BJ (cell line): ENCODE data around the gene LDLRAD4. TPM values are rescaled to one million over a fixed set of nuclear protein-coding genes. Genes with fewer than 3 reads are reported as not detected.

Experiments used
- CTCF ChIA-PET: fragments of 350-600 bp; formaldehyde crosslinking; extraction: SDS; loops from one replicate; lab custom pipeline; 2021; ENCODE audit warnings: antibody characterized with exemption, inconsistent platforms; lab: Yijun Ruan, JAX
- POLR2A ChIA-PET: fragments of 300-600 bp; sonication (Branson Sonifier 250); formaldehyde crosslinking; extraction: SDS; loops from one replicate; lab custom pipeline; 2021; ENCODE audit warnings: antibody characterized with exemption; lab: Charles Lee
- DNase-seq: peaks from one replicate; pipeline ENCODE4 v3.0.0-alpha.2; 2011; ENCODE audit warnings: low read depth
- H3K27me3 ChIP-seq: 2 replicates; pipeline ENCODE4 v1.6.0; 2011; ENCODE audit warnings: low read length; ENCODE audit not compliant: control insufficient read depth, insufficient read depth
- H3K36me3 ChIP-seq: 2 replicates; pipeline ENCODE4 v1.5.1; 2011; ENCODE audit warnings: low read length; ENCODE audit not compliant: control insufficient read depth, insufficient read depth
- H3K4me3 ChIP-seq: 2 replicates; pipeline ENCODE4 v1.5.1; 2011; ENCODE audit warnings: low read depth, mild to moderate bottlenecking, control low read depth, low read length
- CTCF ChIP-seq: IDR thresholded peaks from 2 replicates; pipeline ENCODE4 v1.5.1; 2011; ENCODE audit warnings: low read depth, mild to moderate bottlenecking, control low read depth, inconsistent platforms, low read length, moderate library complexity; ENCODE audit not compliant: insufficient read depth
- polyA plus RNA-seq: library from polyadenylated mRNA; depleted of rRNA; stranded (reverse); fragments of >200 nt; gene quantifications from 2 replicates; pipeline ENCODE4 v1.2.3, GENCODE V29; 2011

LDLRAD4 gene
- polyA plus RNA-seq, 1 experiment, result not detected

- POLR2A ChIA-PET, result no interaction called here
- DNase-seq, result no peak
- no peaks in the 10 kb centered on the region for H3K27me3 ChIP-seq
- CTCF ChIA-PET, result no interaction called here
- H3K36me3 ChIP-seq, result no peaks in the 10 kb centered on the region
- no peak overlapping the region for H3K4me3 ChIP-seq
- no peak for TF ChIP-seq CTCF
Measured at GRCh38 chr18:13366131-13366530, 147.6 kb downstream of the LDLRAD4 start.

GRCh38 chr18:13366541-13366940 lies 148.0 kb downstream of the LDLRAD4 start:
- no peak for DNase-seq
- Histone ChIP-seq H3K36me3 (no peaks in the 10 kb centered on the region), H3K4me3 (no peak overlapping the region), H3K27me3 (no peaks in the 10 kb centered on the region)
- POLR2A ChIA-PET, result no interaction called here
- CTCF ChIA-PET, result no interaction called here
- no peak for TF ChIP-seq CTCF

- Histone ChIP-seq H3K4me3 (no peak overlapping the region), H3K36me3 (no peaks in the 10 kb centered on the region), H3K27me3 (no peaks in the 10 kb centered on the region)
- no peak for DNase-seq
- POLR2A ChIA-PET, result no interaction called here
- TF ChIP-seq CTCF, result no peak
- CTCF ChIA-PET, result no interaction called here
Measured at GRCh38 chr18:13366962-13367892, 148.7 kb downstream of the LDLRAD4 start.

GRCh38 chr18:13368080-13368813 lies 149.7 kb downstream of the LDLRAD4 start:
- DNase-seq, result no peak
- Histone ChIP-seq H3K27me3 (no peaks in the 10 kb centered on the region), H3K36me3 (no peaks in the 10 kb centered on the region), H3K4me3 (no peak overlapping the region)
- ChIA-PET CTCF (no interaction called here), POLR2A (no interaction called here)
- TF ChIP-seq CTCF, result no peak

GRCh38 chr18:13369353-13369752 lies 150.8 kb downstream of the LDLRAD4 start:
- TF ChIP-seq CTCF, result no peak
- DNase-seq, result no peak
- Histone ChIP-seq H3K4me3 (no peak overlapping the region), H3K36me3 (no peaks in the 10 kb centered on the region), H3K27me3 (no peaks in the 10 kb centered on the region)
- CTCF ChIA-PET, result no interaction called here
- POLR2A ChIA-PET, result no interaction called here
